ENCODE results near the gene CTR9.
A peak's percentile ranks its signal among the peaks of the same experiment; 100 is the strongest.

The CTR9 gene

GRCh38 chr11:10742460-10743208 is 8.4 kb upstream of the CTR9 start:
- DNase-seq (ENCODE audit: low spot score): no peak
- Histone ChIP-seq H3K4me3 (no peak overlapping the region), H3K27ac (no peak overlapping the region)
- no peak for TF ChIP-seq CTCF (IDR thresholded peaks at IDR 0.05)

GRCh38 chr11:10743354-10744000 is 7.6 kb upstream of the CTR9 start:
- Histone ChIP-seq H3K4me3 (no peak overlapping the region), H3K27ac (no peak overlapping the region)
- no peak for DNase-seq (ENCODE audit: low spot score)
- TF ChIP-seq CTCF (IDR thresholded peaks at IDR 0.05): no peak

- no peak for DNase-seq (ENCODE audit: low spot score)
- Histone ChIP-seq H3K27ac (no peak overlapping the region), H3K4me3 (no peak overlapping the region)
- no peak for TF ChIP-seq CTCF (IDR thresholded peaks at IDR 0.05)
Measured at GRCh38 chr11:10744206-10744605, 6.8 kb upstream of the CTR9 start.

DNA sequence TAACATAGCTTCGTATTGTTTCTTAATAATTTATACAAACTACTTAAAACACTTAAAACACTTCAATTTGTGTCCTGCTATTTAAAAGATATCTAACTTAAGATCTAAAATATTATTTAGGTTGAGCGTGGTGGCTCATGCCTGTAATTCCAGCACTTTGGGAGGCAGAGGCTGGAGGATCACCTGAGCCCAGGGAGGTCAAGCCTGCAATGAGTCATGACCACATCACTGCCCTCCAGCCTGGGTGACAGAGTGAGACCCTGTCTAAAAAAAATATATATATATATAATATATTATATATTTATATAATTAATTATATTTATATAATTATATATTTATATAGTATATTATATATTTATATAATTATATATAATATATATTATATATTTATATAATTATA is 4.2 kb upstream of the CTR9 start:
- Histone ChIP-seq H3K27ac (no peak overlapping the region), H3K4me3 (no peak overlapping the region)
- no peak for TF ChIP-seq CTCF (IDR thresholded peaks at IDR 0.05)
- no peak for DNase-seq (ENCODE audit: low spot score)

- DNase-seq (ENCODE audit: low spot score): no peak
- TF ChIP-seq CTCF (IDR thresholded peaks at IDR 0.05): no peak
- Histone ChIP-seq H3K27ac (no peak overlapping the region), H3K4me3 (no peak overlapping the region)
Measured at GRCh38 chr11:10747733-10748132, 3.3 kb upstream of the CTR9 start.

GRCh38 chr11:10749476-10749875 is 1.6 kb upstream of the CTR9 start:
- no peak for DNase-seq (ENCODE audit: low spot score)
- no peak for TF ChIP-seq CTCF (IDR thresholded peaks at IDR 0.05)
- H3K27ac ChIP-seq: no peak overlapping the region
- no peak overlapping the region for H3K4me3 ChIP-seq

DNA sequence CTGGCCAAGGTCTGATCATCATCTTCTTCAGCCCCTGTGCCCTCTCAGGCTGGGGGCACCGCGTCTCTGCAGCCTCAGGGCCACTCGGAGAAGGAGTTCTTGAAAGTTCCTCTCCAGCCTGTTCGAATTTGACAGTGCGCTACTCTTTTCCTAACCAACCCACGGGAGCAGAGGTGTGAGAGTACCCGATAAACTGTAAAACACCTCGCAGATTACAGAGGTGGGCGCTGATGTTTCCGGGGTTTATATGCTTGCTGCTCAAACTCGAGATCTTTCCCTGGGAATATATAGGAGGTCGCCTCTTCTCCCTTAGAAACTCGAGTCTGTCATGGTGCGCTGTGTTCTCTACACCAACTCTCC is 515 bp downstream of the CTR9 start:
- H3K4me3 ChIP-seq: peak overlapping the region; percentile 94
- DNase-seq (ENCODE audit: low spot score): no peak
- H3K27ac ChIP-seq: peak overlapping the region; percentile 86 to 95
- TF ChIP-seq CTCF (IDR thresholded peaks at IDR 0.05): no peak
